Inflammatory macrophage treated with lipopolysaccharide for 4 hours (primary cell): ENCODE measurements around the gene ZNF764.
"Not testable (repeated sequence)": the region's sequence is repeated elsewhere in the genome, so short reads cannot be mapped to it uniquely, and the experiment has no call there.

Source experiments
- DNase-seq: peaks from one replicate; pipeline ENCODE4 v3.0.0-alpha.2; 2020

The ZNF764 gene

GRCh38 chr16:30526137-30526822 lies 31.9 kb downstream of the ZNF764 start, which contains the start of gene ZNF768:
ZNF768 (minus strand) TSS chr16:30526566; CDS start chr16:30526413, 153 bp downstream.
- no peak for DNase-seq

GRCh38 chr16:30525844-30526136 lies 32.4 kb downstream of the ZNF764 start:
- DNase-seq = peak; percentile 21

GRCh38 chr16:30524575-30525568 lies 33.3 kb downstream of the ZNF764 start:
- DNase-seq = no peak

GRCh38 chr16:30523768-30524574 lies 34.2 kb downstream of the ZNF764 start:
- DNase-seq = no peak

GRCh38 chr16:30522702-30523463 lies 35.3 kb downstream of the ZNF764 start:
- DNase-seq = not testable (repeated sequence)

- no peak for DNase-seq
Measured at GRCh38 chr16:30521873-30522641, 36.1 kb downstream of the ZNF764 start.

GRCh38 chr16:30521476-30521872 lies 36.7 kb downstream of the ZNF764 start:
- DNase-seq = no peak

- DNase-seq = no peak
Measured at GRCh38 chr16:30519120-30520049, 38.8 kb downstream of the ZNF764 start.

- no peak for DNase-seq
Measured at GRCh38 chr16:30518552-30518951, 39.6 kb downstream of the ZNF764 start.

GRCh38 chr16:30515275-30515674 lies 42.9 kb downstream of the ZNF764 start:
- DNase-seq = no peak

- no peak for DNase-seq
Measured at GRCh38 chr16:30511509-30511908, 46.7 kb downstream of the ZNF764 start.

GRCh38 chr16:30510376-30510938 lies 47.7 kb downstream of the ZNF764 start:
- DNase-seq = no peak

GRCh38 chr16:30509081-30509765 lies 49.0 kb downstream of the ZNF764 start:
- DNase-seq = no peak
